Liver (tissue), 9 donors: Measurements from ENCODE around the gene AKAP13. TPM values are rescaled to one million over a fixed set of nuclear protein-coding genes. Genes with fewer than 3 reads are reported as not detected.

Experiments used
- DNase-seq: peaks from one replicate; pipeline ENCODE4 v3.0.0-alpha.2; 2017; ENCODE audit warnings: low spot score
- H3K27ac ChIP-seq, 2 donors: one replicate each; pipeline ENCODE4 v1.7.0; 2013; ENCODE audit warnings: inconsistent platforms in 2 of 2, low read length in 2 of 2, control low read depth in 1 of 2, low read depth in 1 of 2, mild to moderate bottlenecking in 1 of 2
- H3K27me3 ChIP-seq, 4 donors: one replicate each; pipeline versions ENCODE4 v1.6.1 to v1.7.0; 2013; ENCODE audit warnings: low read length in 3 of 4, inconsistent platforms in 1 of 4, mild to moderate bottlenecking in 1 of 4, moderate library complexity in 1 of 4; ENCODE audit not compliant: control insufficient read depth in 4 of 4, insufficient read depth in 4 of 4
- H3K36me3 ChIP-seq, 4 donors: one replicate each; pipeline versions ENCODE4 v1.6.1 to v1.7.0; 2013; ENCODE audit warnings: low read length in 3 of 4, mild to moderate bottlenecking in 3 of 4, low read depth in 1 of 4, moderate library complexity in 1 of 4; ENCODE audit not compliant: control insufficient read depth in 4 of 4, insufficient read depth in 3 of 4
- H3K4me1 ChIP-seq, 4 donors: one replicate each; pipeline versions ENCODE4 v1.6.1 to v1.7.0; 2013; ENCODE audit warnings: low read length in 3 of 4, mild to moderate bottlenecking in 3 of 4, moderate library complexity in 1 of 4; ENCODE audit not compliant: control insufficient read depth in 4 of 4, insufficient read depth in 4 of 4
- H3K4me3 ChIP-seq, 3 donors: one replicate each; pipeline versions ENCODE4 v1.6.1 to v1.7.0; 2013; ENCODE audit warnings: low read length in 3 of 3, control low read depth in 1 of 3, low read depth in 1 of 3, mild to moderate bottlenecking in 1 of 3
- H3K9ac ChIP-seq, 2 donors: one replicate each; pipeline ENCODE4 v1.7.0; 2013; ENCODE audit warnings: low read length in 2 of 2, mild to moderate bottlenecking in 2 of 2, moderate library complexity in 2 of 2, control low read depth in 1 of 2, low read depth in 1 of 2
- H3K9me3 ChIP-seq, 4 donors: one replicate each; pipeline versions ENCODE4 v1.6.1 to v1.7.0; 2013; ENCODE audit warnings: low read length in 3 of 4; ENCODE audit not compliant: control insufficient read depth in 4 of 4
- ATF3 ChIP-seq: IDR thresholded peaks from 2 replicates; pipeline ENCODE4 v1.6.1; 2016; ENCODE audit warnings: antibody characterized with exemption
- CTCF ChIP-seq: fragments of 150-350 bp; IDR thresholded peaks from 2 replicates; pipeline ENCODE4 v1.5.1; 2017; ENCODE audit warnings: improper control_type of control experiment, low read depth, low read length; ENCODE audit not compliant: missing input control
- EGR1 ChIP-seq, 2 donors: IDR thresholded peaks; 2 replicates each; pipeline ENCODE4 v1.6.1; 2016 to 2018; ENCODE audit warnings: antibody characterized with exemption in 2 of 2, low read depth in 2 of 2
- FOXA1 ChIP-seq: IDR thresholded peaks from 2 replicates; pipeline ENCODE4 v1.6.1; 2016; ENCODE audit warnings: antibody characterized with exemption
- FOXA2 ChIP-seq: IDR thresholded peaks from 2 replicates; pipeline ENCODE4 v1.6.1; 2016; ENCODE audit warnings: antibody characterized with exemption
- GABPA ChIP-seq, 2 donors: IDR thresholded peaks in 1 of 2; conservative IDR thresholded peaks in 1 of 2; 2 replicates each; pipeline ENCODE4 v1.6.1; 2016; ENCODE audit warnings: antibody characterized with exemption in 2 of 2, mild to moderate bottlenecking in 1 of 2, moderate library complexity in 1 of 2
- HNF4A ChIP-seq, 2 donors: conservative IDR thresholded peaks; 2 replicates each; pipeline ENCODE4 v1.6.1; 2016; ENCODE audit warnings: antibody characterized with exemption in 2 of 2, mild to moderate bottlenecking in 2 of 2
- HNF4G ChIP-seq: IDR thresholded peaks from 2 replicates; pipeline ENCODE4 v1.6.1; 2016; ENCODE audit warnings: antibody characterized with exemption
- JUND ChIP-seq, 2 donors: IDR thresholded peaks; 2 replicates each; pipeline ENCODE4 v1.6.1; 2016; ENCODE audit warnings: antibody characterized with exemption in 2 of 2
- MAX ChIP-seq: IDR thresholded peaks from 2 replicates; pipeline ENCODE4 v1.6.1; 2016; ENCODE audit warnings: antibody characterized with exemption
- NR2F2 ChIP-seq: IDR thresholded peaks from 2 replicates; pipeline ENCODE4 v1.6.1; 2016; ENCODE audit warnings: antibody characterized with exemption
- RAD21 ChIP-seq, 2 donors: IDR thresholded peaks; 2 replicates each; pipeline ENCODE4 v1.6.1; 2016; ENCODE audit warnings: antibody characterized with exemption in 2 of 2, mild to moderate bottlenecking in 2 of 2
- REST ChIP-seq: IDR thresholded peaks from 2 replicates; pipeline ENCODE4 v1.6.1; 2016; ENCODE audit warnings: antibody characterized with exemption, mild to moderate bottlenecking
- RXRA ChIP-seq, 2 donors: IDR thresholded peaks; 2 replicates each; pipeline ENCODE4 v1.6.1; 2017 to 2018; ENCODE audit warnings: antibody characterized with exemption in 2 of 2, mild to moderate bottlenecking in 1 of 2
- SP1 ChIP-seq: IDR thresholded peaks from 2 replicates; pipeline ENCODE4 v1.6.1; 2018; ENCODE audit warnings: antibody characterized with exemption, mild to moderate bottlenecking
- TAF1 ChIP-seq: conservative IDR thresholded peaks from 2 replicates; pipeline ENCODE4 v1.6.1; 2016; ENCODE audit warnings: antibody characterized with exemption, mild to moderate bottlenecking
- YY1 ChIP-seq: IDR thresholded peaks from 2 replicates; pipeline ENCODE4 v1.6.1; 2016; ENCODE audit warnings: antibody characterized with exemption, mild to moderate bottlenecking
- ZBTB33 ChIP-seq: IDR thresholded peaks from 2 replicates; pipeline ENCODE4 v1.6.1; 2016; ENCODE audit warnings: antibody characterized with exemption
- WGBS: extraction: QIAGEN DNeasy Blood & Tissue Kit; methylation state at CpG from one replicate; pipeline ENCODE4 v1.1.7; 2013; 5-methylcytosine and 5-hydroxymethylcytosine counted together
- polyA plus RNA-seq, 2 donors: library from polyadenylated mRNA; stranded (reverse) in 1 of 2; unstranded in 1 of 2; fragments of 200-250 nt in 1 of 2; fragments of >200 nt in 1 of 2; fragmentation: Nextera tagmentation in 1 of 2; extraction: Ambion mirVana in 1 of 2; gene quantifications; one replicate each; pipeline versions ENCODE4 v1.2.1 to v1.2.3, GENCODE V29; 2013 to 2015
- total RNA-seq, 2 donors: library from RNA; depleted of rRNA; stranded (reverse); fragments of >200 nt; gene quantifications; one replicate each; pipeline ENCODE4 v1.2.3, GENCODE V29; 2014
- donor health status: healthy.
- donor health status: healthy.
- donor health status: healthy.
- donor health status: healthy.
- donor health status: healthy.

Gene AKAP13
- total and polyA plus RNA-seq, 4 donors: 18.6 to 92.3 (median 37.4) TPM

- DNase-seq: no peak
- H3K4me1 ChIP-seq: peaks cover 0 to 6% (median 1%) of the 10 kb centered on the region in 4 donors
- H3K4me3 ChIP-seq: no peak overlapping the region
- H3K36me3 ChIP-seq: peaks cover 4 to 27% (median 12%) of the 10 kb centered on the region in 4 donors
- H3K9me3 ChIP-seq: no peaks in the 10 kb centered on the region
- 96% methylated on average over 10 of the region's 10 CpGs for WGBS
- no peaks in the 10 kb centered on the region for H3K27me3 ChIP-seq
- no peak overlapping the region for H3K9ac ChIP-seq
- TF ChIP-seq REST (no peak), MAX (no peak), ZBTB33 (no peak), RXRA (IDR thresholded peaks at IDR 0.05) (no peak), FOXA1 (no peak), TAF1 (no peak), RAD21 (IDR thresholded peaks at IDR 0.05) (no peak), FOXA2 (no peak), CTCF (no peak), GABPA (IDR thresholded peaks at IDR 0.05 in 1 of 2, conservative IDR thresholded peaks at IDR 0.05 in 1 of 2) (no peak), SP1 (no peak), NR2F2 (no peak), ATF3 (no peak), EGR1 (IDR thresholded peaks at IDR 0.05; ENCODE audit: low read depth in 2 of 2) (no peak), HNF4A (conservative IDR thresholded peaks at IDR 0.05) (no peak), YY1 (no peak), HNF4G (no peak)
- H3K27ac ChIP-seq: no peak overlapping the region
Measured at GRCh38 chr15:85651548-85651947, 271.1 kb downstream of the AKAP13 start.

- H3K4me1 ChIP-seq: peaks cover 0 to 6% (median 1%) of the 10 kb centered on the region in 4 donors
- H3K9ac ChIP-seq: no peak overlapping the region
- no peak for DNase-seq
- WGBS: 89% methylated on average over 4 of the region's 4 CpGs
- H3K27ac ChIP-seq: no peak overlapping the region
- no peak overlapping the region for H3K4me3 ChIP-seq
- peaks cover 4 to 30% (median 11%) of the 10 kb centered on the region in 4 donors for H3K36me3 ChIP-seq
- no peaks in the 10 kb centered on the region for H3K9me3 ChIP-seq
- no peaks in the 10 kb centered on the region for H3K27me3 ChIP-seq
- TF ChIP-seq ATF3: no peak
- TF ChIP-seq TAF1: no peak
- TF ChIP-seq SP1: no peak
- no peak for TF ChIP-seq FOXA2
- TF ChIP-seq YY1: no peak
- no peak for TF ChIP-seq FOXA1
- TF ChIP-seq RXRA (IDR thresholded peaks at IDR 0.05): no peak
- TF ChIP-seq EGR1 (IDR thresholded peaks at IDR 0.05; ENCODE audit: low read depth in 2 of 2): no peak
- no peak for TF ChIP-seq HNF4G
- TF ChIP-seq JUND (IDR thresholded peaks at IDR 0.05): no peak
- no peak for TF ChIP-seq NR2F2
- no peak for TF ChIP-seq ZBTB33
- TF ChIP-seq REST: no peak
- no peak for TF ChIP-seq GABPA (IDR thresholded peaks at IDR 0.05 in 1 of 2, conservative IDR thresholded peaks at IDR 0.05 in 1 of 2)
Measured at GRCh38 chr15:85652457-85652856, 272.1 kb downstream of the AKAP13 start.
